HG03378 (cell line): Measurements from ENCODE around the gene UAP1.
A peak's percentile ranks its signal among the peaks of the same experiment; 100 is the strongest.

Experiments
- ATAC-seq: cut with Tn5 transposase; IDR thresholded peaks from one replicate; pipeline ENCODE4 v1.9.1; 2021; ENCODE audit warnings: mild to moderate bottlenecking, moderate library complexity; ENCODE audit not compliant: unreplicated experiment

UAP1 gene

DNA sequence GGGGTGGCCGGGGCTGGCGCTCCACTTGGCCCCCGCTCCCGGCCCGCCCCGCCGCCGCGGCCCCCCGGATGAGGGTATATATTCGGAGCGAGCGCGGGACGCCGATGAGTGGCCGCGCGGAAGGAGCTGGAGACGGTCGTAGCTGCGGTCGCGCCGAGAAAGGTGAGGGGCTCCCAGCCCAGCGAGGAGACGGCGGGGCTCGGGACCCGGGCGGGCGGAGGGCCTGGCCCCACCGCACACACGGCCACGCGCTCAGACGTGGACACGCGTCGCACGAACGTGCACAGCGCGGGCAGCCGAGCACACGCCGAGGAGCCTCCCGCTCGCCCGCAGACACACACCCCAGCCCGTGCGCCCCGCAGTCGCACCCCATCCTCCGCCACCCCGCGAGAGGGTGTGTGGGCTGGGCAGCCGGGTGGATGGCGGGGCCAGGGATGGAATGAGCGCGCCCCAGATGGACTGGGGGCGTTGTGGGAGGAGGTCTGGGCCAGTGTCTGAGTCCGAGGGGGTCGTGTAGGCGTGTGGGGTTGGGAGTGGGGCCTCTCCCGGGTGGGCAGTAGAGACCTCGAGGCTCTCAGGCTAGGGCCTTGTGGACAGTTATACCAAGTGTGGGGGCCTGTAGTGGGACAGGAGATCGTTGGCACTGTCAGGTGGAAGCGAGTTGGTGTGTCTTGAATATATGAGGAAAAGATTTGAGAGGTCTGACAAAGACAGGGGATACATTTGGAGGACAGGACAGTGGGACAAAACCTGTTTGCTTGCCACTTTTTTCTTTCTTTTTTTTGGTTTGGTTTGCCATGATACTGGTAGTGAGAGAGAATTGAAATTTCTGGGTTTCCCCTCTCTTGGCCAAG, at the start of gene UAP1:
Gene UAP1 (plus strand): TSS at position 107 of the 854 bp plus-strand sequence. CDS start 4,347 bp downstream, outside the sequence.
- ATAC-seq: peak; percentile 23

DNA sequence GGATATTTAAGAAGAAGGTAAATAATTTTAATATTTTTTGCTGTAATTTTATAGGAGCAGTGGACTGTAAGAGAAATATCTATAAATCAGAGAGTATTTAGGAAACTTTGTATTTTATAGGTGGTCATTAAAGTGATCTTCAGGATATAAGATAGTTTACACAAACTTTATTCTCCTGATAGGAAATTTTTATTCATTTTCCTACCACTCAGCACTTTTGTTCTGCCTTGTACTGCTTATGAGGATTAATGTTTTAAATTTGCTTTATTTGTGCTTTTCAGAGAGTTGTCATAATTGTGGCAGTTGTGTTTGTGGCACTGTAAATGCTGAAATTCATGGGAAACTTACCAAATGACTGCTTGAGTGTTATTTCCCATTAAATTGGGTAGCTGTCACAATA, 34.2 kb upstream of the UAP1 start:
- ATAC-seq: no peak

DNA sequence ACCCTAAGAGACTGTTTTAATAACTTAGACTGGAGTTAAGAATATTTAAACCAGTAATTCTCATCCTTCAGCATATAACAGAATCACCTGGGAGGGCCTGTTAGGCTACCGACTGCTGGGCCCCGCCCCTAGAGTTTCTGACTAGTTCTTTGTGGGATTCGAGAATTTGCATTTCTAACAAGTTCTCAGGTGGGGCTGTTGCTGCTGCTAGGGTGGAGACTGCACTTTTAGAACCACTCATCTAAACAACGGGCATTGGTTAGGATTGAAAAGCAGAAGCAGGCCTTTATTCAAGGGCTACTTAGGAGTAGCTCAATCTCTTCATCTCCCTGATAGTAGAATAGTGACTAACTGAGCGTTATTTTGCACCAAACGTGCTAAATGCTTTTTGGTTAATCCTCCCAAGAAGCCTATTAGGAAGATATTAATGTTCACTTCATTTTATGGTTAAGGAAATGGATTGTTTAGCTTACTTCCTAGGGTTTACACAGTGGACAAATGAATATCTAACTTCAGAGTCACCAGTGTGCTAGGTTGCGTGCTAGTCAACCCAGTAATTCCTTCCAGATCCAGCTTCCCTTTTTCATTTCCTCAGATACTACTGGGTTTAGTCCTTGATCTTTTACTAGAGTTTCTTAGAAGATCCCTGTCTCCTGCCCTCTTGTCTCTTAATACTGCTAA, 31.1 kb upstream of the UAP1 start:
- peak; percentile 95 for ATAC-seq

DNA sequence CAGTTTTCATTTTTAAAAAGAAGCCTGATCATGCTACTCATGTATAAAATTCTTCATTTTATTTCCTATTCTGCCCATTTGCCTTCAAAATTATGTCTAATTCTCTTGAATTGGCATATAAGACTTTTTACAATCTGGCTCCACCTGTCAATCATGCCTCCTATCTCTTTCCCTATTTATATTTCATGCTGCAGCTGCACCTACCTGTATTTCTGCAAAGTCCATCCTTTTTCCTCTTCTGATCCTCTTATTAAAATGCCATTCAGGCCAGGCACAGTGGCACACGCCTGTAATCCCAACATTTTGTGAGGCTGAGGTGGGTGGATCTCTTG, 30.6 kb upstream of the UAP1 start:
- ATAC-seq: no peak

DNA sequence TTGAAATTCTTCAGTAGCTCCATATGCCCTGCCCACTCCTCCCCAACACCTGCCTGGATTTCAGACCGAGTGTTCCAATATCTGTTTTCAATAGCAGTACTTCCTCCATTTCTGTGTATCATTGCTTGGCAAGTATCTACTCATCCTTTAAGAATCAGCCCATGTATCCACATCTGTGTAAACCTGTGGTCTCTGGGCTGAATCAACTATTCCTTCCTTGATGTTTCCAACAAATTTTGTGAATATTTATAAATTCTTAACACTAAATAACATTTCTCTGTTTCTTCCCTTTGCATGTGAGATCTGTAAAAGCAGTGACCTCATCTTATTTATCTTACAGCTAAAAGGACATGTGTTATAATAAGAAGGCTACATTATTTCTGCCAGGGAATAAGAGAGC, 26.0 kb upstream of the UAP1 start:
- ATAC-seq: no peak

DNA sequence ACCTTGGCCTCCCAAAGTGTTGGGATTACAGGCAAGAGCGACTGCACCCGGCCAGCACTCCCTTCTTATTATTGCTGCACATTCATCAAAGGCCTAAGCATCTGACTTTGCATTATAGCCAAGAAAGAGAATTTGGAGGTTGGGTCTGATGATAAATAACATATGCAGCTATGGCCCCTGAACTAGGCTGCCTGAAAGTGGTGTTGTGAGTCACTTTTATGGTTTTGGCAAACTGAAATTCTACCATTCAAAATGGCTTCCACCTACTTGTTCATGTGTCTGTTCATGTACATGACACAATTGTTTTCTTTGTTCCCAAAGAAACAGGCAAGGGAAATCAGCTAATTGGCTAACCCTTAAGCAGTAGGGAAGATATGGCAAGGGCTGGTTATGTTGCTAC, 25.0 kb upstream of the UAP1 start:
- ATAC-seq: no peak

DNA sequence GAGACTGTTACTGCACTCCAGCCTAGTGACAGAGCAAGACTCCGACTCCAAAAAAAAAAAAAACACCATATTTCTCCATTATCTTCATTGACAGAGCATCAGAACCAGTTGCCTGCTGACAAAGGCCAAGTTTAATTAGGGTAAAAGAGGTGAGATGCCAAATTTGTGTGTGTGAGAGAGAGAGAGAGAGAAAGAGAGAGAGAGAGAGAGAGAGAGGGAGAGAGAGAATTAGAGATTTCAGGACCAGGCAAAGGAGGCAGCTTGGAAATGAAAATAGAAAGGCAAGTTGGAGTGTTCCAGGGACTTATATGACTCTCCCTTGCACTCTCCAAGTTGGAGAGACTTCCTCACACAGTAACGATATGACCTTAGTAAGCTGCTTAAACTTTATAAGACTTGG, 24.3 kb upstream of the UAP1 start:
- no peak for ATAC-seq

DNA sequence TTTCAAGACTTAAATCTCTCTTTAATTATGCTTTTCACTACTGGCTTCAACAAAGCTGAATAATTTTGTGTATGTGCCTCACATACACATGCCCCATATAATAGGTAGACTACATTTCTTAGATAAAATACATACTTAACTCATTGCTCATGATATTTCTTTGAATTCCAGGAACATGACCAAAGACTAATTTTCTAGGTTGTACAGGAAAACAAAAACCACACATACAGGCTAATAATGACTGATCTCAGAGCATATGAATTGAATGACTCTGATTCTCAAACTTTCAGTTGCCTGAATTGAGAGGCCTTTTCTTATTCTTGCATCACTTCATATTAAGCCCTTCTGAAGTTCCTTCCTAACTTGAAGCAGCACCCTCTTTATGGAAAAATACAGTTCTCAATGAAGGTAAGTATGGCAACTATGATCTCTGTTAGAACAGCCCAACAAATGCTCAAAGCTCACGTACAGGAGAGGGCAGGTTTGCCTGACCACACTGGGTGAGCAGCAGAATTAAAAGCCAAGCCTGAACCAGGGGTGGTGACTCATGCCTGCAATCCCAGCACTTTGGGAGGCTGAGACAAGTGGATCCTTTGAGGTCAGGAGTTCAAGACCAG, 22.6 kb upstream of the UAP1 start:
- ATAC-seq: no peak

DNA sequence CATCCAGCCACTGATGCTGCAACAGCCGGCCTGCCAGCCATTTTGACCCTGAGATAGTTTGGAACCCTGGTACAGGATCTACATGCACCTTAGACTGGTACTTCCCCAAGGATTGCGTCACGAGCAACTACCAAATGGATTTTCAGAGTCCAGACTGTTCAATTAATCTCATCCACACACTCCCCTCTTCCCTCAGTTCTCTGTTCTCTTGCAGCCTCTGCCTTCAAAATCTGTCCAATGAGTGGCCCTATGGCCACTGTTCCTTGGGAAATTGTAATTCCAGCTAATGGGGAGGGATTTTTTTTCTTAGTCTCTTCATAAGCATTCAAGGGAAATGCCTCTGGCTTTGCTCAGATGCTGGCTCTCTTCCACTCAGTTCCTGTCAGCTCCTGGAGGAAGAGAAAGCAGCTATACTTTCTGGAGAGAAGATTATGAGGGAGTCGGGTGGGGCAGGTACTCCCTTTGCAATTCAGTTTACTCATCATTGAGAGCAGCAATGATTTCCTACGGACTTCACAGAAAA, 19.8 kb upstream of the UAP1 start:
- no peak for ATAC-seq

DNA sequence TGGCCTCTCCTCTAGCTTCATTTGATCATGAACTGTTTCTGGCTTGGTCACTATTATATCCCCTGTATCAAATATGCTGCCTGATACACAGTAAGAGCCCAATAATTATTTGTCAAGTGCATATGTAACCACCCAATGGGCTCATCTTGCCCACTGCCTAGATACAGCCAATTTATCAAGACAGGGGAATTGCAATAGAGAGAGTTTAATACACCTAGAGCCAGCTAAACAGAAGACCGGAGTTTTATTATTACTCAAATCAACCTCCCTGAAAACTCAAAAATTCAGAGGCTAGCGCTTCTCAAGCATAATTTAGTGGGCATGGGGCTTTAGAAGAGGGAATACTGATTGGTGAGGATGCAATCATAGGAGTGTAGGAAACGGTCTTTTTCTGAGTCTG, 18.3 kb upstream of the UAP1 start:
- ATAC-seq: no peak

DNA sequence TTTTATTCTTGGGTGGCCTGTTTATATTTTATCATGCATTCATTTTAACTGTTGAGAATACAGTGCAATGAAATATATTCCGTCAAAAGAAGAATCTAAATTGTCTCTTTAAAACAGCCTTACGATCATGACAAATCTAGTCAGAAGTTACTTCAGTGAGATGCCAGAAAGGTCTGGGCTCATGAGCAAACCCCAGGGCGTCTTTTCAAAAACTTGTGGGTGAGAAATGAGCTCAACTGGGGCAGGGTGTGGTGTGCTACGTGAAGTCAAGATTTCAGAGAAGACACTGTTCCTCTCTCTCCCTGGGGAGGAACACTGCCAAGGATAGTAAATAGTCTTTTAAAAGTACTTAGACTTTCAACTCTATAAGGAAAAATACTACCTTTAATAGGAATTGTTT, 13.4 kb upstream of the UAP1 start:
- ATAC-seq: no peak

DNA sequence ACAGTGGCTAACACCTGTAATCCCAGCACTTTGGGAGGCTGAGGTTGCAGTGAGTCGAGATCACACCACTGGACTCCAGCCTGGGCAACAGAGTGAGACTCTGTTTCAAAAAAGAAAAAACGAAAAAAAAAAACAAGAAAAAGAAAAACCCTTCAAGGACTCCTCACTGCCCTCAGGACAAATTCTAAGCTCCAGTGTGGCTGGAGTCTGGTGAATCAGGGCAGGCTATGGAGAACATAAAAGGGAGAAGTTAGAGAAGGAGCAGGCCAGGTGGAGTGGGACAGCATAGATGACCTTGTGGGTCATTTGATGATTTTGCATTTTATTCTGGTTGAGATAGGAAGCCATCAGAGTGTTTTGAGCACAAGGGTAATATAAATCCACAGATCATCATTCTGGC, 12.5 kb upstream of the UAP1 start:
- ATAC-seq: no peak

DNA sequence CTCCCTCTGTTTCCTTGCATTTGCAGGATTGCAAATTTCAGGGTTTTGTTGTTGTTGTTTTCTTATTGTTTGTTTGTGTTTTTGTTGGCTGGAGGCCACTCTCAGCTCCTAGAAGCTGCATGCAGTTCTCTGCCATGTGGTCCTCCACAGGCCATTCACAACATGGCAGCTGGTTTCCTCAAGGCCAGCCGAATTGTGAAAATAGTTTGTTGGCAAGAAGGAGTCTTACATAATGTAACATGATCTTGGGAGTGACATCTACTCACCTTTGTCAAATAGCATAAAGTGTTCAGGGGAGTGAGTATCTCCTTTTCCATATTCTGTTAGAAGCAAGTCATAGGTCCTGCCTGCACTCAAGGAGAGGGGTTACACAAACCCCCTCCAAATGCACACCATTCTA, 10.6 kb upstream of the UAP1 start:
- ATAC-seq: no peak

DNA sequence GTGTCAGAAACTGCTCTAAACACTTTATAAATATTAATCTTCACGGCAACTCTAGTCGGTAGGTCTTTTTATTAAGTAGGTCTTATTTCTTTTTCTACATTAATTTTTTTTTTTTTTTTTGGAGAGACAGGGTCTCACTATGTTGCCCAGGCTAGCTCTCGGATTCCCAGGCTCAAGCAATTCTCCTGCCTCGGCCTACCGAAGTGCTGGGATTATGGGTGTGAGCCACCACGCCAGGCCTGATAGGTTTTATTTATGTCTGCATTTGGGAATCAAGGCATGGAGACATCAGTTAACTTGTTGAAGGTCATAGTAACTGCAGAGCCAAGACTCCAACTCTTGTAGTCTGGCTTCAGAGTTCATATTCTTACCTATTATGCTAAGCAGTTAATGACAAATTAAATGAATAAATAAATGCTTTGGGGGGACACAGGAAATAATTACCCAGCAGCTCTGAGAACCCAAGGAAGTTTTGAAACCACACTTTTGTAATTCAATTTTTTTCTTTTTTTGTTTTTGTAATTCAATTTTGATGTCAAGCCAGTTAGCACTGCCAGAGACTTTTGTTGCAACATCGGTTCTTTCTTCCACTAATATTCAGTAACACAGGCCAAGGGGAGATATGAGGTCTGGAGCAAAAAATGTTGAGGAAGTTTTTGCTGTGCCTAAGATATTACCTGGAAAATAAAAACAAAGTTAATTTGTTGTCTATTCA, 9.4 kb upstream of the UAP1 start:
- no peak for ATAC-seq

DNA sequence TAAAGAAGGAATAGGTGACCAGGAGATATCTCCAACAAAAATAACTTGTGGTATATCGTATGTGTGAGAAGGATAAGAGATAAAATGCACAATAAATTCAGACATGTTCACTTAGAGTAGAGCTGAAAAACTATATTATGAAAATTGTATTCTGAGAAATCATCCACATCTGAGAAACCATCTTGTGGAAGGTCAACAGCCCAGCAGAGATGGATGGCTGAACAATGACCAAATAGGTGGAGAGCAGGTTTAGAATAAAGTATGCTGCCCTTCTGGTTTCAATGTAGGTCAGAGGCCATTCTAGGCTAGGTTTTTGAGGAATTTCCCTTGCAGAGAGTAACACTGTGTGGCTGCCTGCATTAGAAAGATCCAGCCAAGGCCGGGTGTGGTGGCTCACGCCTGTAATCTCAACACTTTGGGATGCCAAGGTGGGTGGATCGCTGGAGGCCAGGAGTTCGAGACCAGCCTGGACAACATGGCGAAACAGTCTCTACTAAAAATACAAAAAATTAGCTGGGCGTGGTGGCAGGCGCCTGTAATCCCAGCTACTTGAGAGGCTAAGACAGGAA, 8.8 kb upstream of the UAP1 start:
- no peak for ATAC-seq

DNA sequence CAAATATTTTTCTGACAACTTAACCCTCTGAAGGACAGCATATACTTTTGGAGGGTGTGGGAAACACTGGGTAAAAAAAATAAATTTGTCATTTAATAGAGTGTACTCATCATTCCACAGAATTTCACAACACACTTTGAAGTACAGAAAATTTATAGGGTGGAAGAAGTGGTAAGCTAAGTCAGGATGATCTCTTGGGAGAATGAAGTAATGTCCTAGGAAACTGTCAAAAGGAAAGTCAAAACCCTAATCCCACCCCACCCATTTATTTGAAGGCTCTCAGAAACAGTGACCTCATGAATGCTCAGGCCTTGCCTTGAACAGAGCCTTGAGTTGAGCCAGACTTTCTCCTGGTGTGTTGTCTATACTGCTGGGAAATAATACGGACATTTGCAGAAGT, 7.3 kb upstream of the UAP1 start:
- no peak for ATAC-seq

DNA sequence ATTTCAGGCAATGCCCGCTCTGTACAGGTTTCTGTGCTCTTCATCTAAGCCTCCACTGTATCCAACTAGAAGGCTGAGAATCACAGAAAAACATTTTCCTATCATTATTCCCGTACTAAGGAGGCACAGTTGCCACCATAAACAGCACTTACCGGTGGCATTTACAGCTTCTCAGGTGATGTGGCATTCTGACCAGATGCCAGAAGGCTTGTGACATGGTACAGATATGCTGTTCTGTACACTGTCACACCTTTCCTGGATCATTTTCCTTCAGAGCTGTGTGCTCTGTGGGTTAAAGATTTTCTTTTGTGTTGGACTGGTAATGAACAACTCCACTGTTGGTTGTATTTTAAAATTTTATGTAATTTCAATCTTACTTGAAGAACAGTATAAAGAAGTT, 4.0 kb upstream of the UAP1 start:
- ATAC-seq: no peak

DNA sequence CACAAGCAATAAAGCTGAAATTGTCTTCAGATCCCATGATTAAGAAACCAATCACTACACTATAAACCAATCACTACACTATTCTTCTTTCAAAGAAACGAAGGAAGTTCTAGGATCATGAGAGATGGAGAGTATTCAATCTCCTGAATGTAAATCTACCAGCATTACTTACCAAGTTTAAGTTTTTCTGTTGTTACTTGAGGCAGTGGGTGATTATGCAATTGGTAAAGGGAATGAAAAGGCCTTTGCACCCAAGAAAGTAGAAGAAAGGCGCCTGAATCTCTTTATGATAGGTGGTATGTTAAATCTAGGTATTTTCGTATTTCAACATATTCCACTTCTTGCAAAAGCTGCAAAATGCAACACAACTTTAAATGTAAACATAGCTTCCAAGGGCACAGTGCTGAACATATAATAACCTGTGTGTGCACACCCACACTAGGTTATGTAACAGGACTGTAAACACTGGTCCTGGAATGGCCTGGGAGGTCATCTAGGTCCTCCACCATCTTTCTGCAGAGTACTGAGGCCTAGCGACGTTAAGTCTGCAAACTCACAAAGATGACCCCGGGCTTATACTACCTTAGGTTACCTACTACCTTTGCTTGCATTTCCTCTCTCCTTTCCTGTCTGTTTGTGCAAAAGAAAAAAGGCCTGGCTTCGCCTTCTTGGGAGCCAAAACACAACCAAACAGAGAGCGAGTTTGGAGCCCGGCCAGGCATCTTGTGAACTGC, 1.1 kb upstream of the UAP1 start:
- ATAC-seq: no peak

DNA sequence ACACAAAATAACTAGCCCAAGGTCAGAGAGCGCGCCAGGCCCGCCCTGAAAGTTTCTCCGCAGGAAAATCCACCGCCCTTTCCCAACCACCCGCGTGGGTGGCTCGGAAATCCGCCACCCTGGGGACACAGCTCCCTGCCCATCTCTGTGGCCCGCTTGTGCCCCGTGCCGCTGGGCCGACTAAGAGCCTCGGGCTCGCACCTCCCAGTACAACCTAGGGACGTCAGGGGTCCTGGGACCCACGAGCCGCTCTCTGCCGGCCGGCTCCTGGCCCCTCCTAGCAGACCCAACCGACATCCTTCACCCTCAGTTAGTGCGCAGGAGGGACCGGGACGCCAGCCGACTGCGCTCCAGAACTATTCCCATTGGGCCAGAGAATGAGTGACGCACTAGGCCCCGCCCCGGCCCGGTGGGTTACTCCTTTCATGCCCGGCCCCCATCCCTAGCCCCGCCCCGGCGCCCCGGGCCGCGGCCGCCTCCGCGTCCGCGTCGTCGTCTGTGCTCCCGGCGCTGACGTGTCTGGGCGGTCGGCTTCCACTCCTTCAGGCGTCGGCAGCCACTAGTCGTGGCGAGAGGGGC, 396 bp upstream of the UAP1 start:
- ATAC-seq: peak; percentile 96

DNA sequence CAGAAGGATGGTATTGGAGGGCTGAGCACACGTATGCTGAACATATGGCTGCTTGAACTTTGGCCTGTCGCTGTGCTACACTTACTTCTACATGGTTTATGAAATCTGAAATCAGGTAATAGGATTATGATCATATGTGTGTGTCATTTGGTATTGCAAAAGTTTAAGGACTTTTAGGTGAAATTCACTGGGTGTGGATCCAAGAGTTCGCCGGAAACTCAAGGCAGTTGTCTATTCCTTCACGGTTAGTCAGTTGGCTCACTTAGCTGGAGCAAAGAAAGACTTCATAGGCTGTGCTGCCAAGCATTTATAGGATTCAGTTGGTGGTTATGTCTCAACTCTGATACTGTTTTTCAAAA, 927 bp downstream of the UAP1 start:
- no peak for ATAC-seq
